ENCODE data around the gene CHEK1. TPM values are rescaled to one million over a fixed set of nuclear protein-coding genes. Genes with fewer than 3 reads are reported as not detected.

CHEK1 gene
- total and polyA plus RNA-seq, 9 of the 15 experiments (the other 6 are each of a cell fraction or from before 2014, with no cell fraction given): 62.6 to 108 (median 87.5) TPM

DNA sequence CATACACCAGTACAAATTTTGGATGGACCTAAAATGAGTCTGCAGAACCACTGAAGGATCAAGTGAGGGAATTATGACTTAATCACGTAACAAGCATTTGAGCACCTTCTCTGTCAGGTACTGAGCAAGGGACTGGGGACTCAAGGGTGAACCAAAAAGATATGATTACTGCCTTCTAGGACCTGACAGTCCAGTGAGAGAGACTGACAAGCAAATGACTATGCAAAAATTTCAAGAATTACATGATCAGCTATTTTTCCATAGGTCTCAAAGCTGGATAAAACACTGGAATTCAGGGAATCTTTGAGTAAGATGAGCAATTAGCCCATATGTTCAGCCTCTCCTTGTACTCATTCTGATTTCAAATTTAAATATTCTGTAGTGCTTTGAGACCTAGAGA lies 37.5 kb upstream of the CHEK1 start (continued):
- TF ChIP-seq, protein P1, sequence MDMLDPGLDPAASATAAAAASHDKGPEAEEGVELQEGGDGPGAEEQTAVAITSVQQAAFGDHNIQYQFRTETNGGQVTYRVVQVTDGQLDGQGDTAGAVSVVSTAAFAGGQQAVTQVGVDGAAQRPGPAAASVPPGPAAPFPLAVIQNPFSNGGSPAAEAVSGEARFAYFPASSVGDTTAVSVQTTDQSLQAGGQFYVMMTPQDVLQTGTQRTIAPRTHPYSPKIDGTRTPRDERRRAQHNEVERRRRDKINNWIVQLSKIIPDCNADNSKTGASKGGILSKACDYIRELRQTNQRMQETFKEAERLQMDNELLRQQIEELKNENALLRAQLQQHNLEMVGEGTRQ (CRISPR knock-in tag; IDR thresholded peaks at IDR 0.05): no peak
- TF ChIP-seq MEIS2 (IDR thresholded peaks at IDR 0.05; ENCODE audit: partially characterized antibody): peak; percentile 52
- TF ChIP-seq SAP30 (IDR thresholded peaks at IDR 0.05; ENCODE audit: borderline replicate concordance, insufficient read depth, low read depth, low read length, poor library complexity, severe bottlenecking): no peak
- peak; percentile 84 for TF ChIP-seq MAFK (IDR thresholded peaks at IDR 0.05; ENCODE audit: low read length)
- TF ChIP-seq MAFG (tag; conservative IDR thresholded peaks at IDR 0.05): peak; percentile 95
- TF ChIP-seq C11orf30 (IDR thresholded peaks at IDR 0.05; ENCODE audit: low read depth): peak; percentile 97
- TF ChIP-seq TGIF2 (CRISPR knock-in tag; IDR thresholded peaks at IDR 0.05): no peak
- TF ChIP-seq NFIC (IDR thresholded peaks at IDR 0.05): 0 out of 2 replicates have a peak, but pooled peaks have one; percentile 15
- peak; percentile 85 for TF ChIP-seq MAFF (IDR thresholded peaks at IDR 0.05; ENCODE audit: low read length)
- peak; percentile 99 for TF ChIP-seq ZNF316 (IDR thresholded peaks at IDR 0.05)
- TF ChIP-seq NFE2 (IDR thresholded peaks at IDR 0.05; ENCODE audit: low read depth): peak; percentile 88
- no peak for TF ChIP-seq RBM22 (IDR thresholded peaks at IDR 0.05; ENCODE audit: low read depth, low read length, poor library complexity, severe bottlenecking)
- no peak for TF ChIP-seq RBM15 (IDR thresholded peaks at IDR 0.05; ENCODE audit: insufficient read depth, low read length)
- TF ChIP-seq MTA3 (IDR thresholded peaks at IDR 0.05; ENCODE audit: borderline replicate concordance): no peak
